K562 (cell line): ENCODE measurements around the gene ACAP2. TPM values are rescaled to one million over a fixed set of nuclear protein-coding genes. Genes with fewer than 3 reads are reported as not detected.

ENCODE experiments used
- BMI1 ChIP-seq: fragments of 150-350 bp; IDR thresholded peaks from 2 replicates; pipeline ENCODE4 v1.6.1; 2014; ENCODE audit warnings: low read length
- COPS2 ChIP-seq: fragments of 450-650 bp; conservative IDR thresholded peaks from 2 replicates; pipeline ENCODE4 v1.6.1; 2016; ENCODE audit warnings: mild to moderate bottlenecking, moderate library complexity
- GTF2F1 ChIP-seq: IDR thresholded peaks from 2 replicates; pipeline ENCODE4 v1.6.1; 2011; ENCODE audit warnings: low read depth, low read length, improper control_type of control experiment
- HDAC6 ChIP-seq: IDR thresholded peaks from 2 replicates; pipeline ENCODE4 v1.6.1; 2012; ENCODE audit warnings: low read depth, mild to moderate bottlenecking, control low read depth, inconsistent platforms, low read length, moderate library complexity
- KDM1A ChIP-seq, 2 experiments: fragments of 450-650 bp; IDR thresholded peaks; 2 replicates each; pipeline ENCODE4 v1.6.1; 2016; ENCODE audit warnings: mild to moderate bottlenecking in 2 of 2
- MAZ ChIP-seq, 2 experiments: fragments of 450-650 bp in 1 of 2; sonication (generic) in 1 of 2; formaldehyde crosslinking; IDR thresholded peaks in 1 of 2; conservative IDR thresholded peaks in 1 of 2; 2 replicates each; pipeline versions ENCODE4 v1.4.0 to v1.5.0; 2020; ENCODE audit warnings: mild to moderate bottlenecking in 1 of 2, missing genetic modification reagents in 1 of 2
- MTA3 ChIP-seq: fragments of 450-650 bp; formaldehyde crosslinking; IDR thresholded peaks from 2 replicates; pipeline ENCODE4 v1.6.1; 2017; ENCODE audit warnings: mild to moderate bottlenecking, borderline replicate concordance
- MTF1 ChIP-seq: fragments of 250-450 bp; sonication (Bioruptor Pico); IDR thresholded peaks from 2 replicates; pipeline ENCODE4 v1.9.0; 2021; ENCODE audit warnings: moderate library complexity, mild to moderate bottlenecking, inconsistent platforms, borderline replicate concordance
- NELFE ChIP-seq: IDR thresholded peaks from 2 replicates; pipeline ENCODE4 v1.6.1; 2011; ENCODE audit warnings: mild to moderate bottlenecking; ENCODE audit not compliant: insufficient read depth, insufficient read length
- NFXL1 ChIP-seq: fragments of 450-650 bp; formaldehyde crosslinking; IDR thresholded peaks from 2 replicates; pipeline ENCODE4 v1.4.0; 2021; ENCODE audit warnings: mild to moderate bottlenecking
- NR2C2 ChIP-seq, 2 experiments: fragments of 200-800 bp in 1 of 2; sonication (Bioruptor generic) in 1 of 2; sonication (generic) in 1 of 2; formaldehyde crosslinking in 1 of 2; IDR thresholded peaks; 2 replicates each; pipeline versions ENCODE4 v1.6.1 to v1.8.0; 2016 to 2022; ENCODE audit warnings: mild to moderate bottlenecking in 1 of 2, missing compliant biosample characterization in 1 of 2, missing genetic modification characterization in 1 of 2, missing genetic modification reagents in 1 of 2
- PHF20 ChIP-seq: fragments of 450-650 bp; IDR thresholded peaks from 2 replicates; pipeline ENCODE4 v1.6.1; 2018; ENCODE audit not compliant: partially characterized antibody
- TAF9B ChIP-seq: fragments of 450-650 bp; IDR thresholded peaks from 2 replicates; pipeline ENCODE4 v1.6.1; 2018; ENCODE audit warnings: mild to moderate bottlenecking; ENCODE audit not compliant: partially characterized antibody
- ZEB2 ChIP-seq: fragments of 450-650 bp; IDR thresholded peaks from 2 replicates; pipeline ENCODE4 v1.6.1; 2016
- ZNF311 ChIP-seq: fragments of 250-450 bp; sonication (Bioruptor Pico); IDR thresholded peaks from 2 replicates; pipeline ENCODE4 v1.4.0; 2020; ENCODE audit warnings: mild to moderate bottlenecking, moderate library complexity
- ZNF445 ChIP-seq: fragments of 250-450 bp; sonication (Bioruptor Pico); IDR thresholded peaks from 2 replicates; pipeline ENCODE4 v1.4.0; 2020; ENCODE audit warnings: low read depth, mild to moderate bottlenecking, moderate library complexity
- ZNF584 ChIP-seq: fragments of 200-800 bp; sonication (Bioruptor generic); IDR thresholded peaks from 2 replicates; pipeline ENCODE4 v1.6.1; 2016; ENCODE audit warnings: low read depth, mild to moderate bottlenecking, missing genetic modification characterization, missing compliant biosample characterization
- polyA plus RNA-seq, 8 experiments: library from polyadenylated mRNA; depleted of rRNA in 4 of 8; stranded (reverse) in 5 of 8; unstranded in 3 of 8; fragments of >200 nt; fragmentation: Nextera tagmentation in 2 of 8; fragmentation: Illumina TruSeq in 1 of 8; extraction: Ambion mirVana in 2 of 8; extraction: Trizol in 1 of 8; gene quantifications; 2 replicates each; pipeline versions ENCODE4 v1.2.1 to v1.2.3, GENCODE V29; 2011 to 2014; ENCODE audit warnings: inconsistent platforms in 1 of 8, missing spikeins in 1 of 8
- total RNA-seq, 7 experiments: library from RNA; depleted of rRNA in 6 of 7; stranded (reverse); fragments of >200 nt in 6 of 7; fragmentation: Illumina TruSeq in 2 of 7; extraction: Trizol in 2 of 7; gene quantifications; 2 replicates each; pipeline versions ENCODE4 v1.2.1 to v1.2.3, GENCODE V29; 2011 to 2021; ENCODE audit warnings: low replicate concordance in 1 of 7
- TF ChIP-seq, protein P1 (sequence below): sonication (generic); formaldehyde crosslinking; IDR thresholded peaks from 2 replicates; pipeline ENCODE4 v1.8.1; 2023; ENCODE audit warnings: mild to moderate bottlenecking, missing genetic modification reagents
- TF ChIP-seq, protein P2 (sequence below), 2 experiments: fragments of 450-650 bp in 1 of 2; IDR thresholded peaks; 2 replicates each; pipeline ENCODE4 v1.6.1; 2011 to 2017; ENCODE audit warnings: low read depth in 2 of 2, antibody characterized with exemption in 1 of 2, borderline replicate concordance in 1 of 2, low read length in 1 of 2, mild to moderate bottlenecking in 1 of 2, mixed read lengths in 1 of 2; ENCODE audit not compliant: control insufficient read depth in 1 of 2
- TF ChIP-seq, protein P3 (sequence below): sonication (generic); formaldehyde crosslinking; IDR thresholded peaks from 2 replicates; pipeline ENCODE4 v1.8.0; 2022; ENCODE audit warnings: mild to moderate bottlenecking, missing genetic modification reagents

Gene ACAP2
- total and polyA plus RNA-seq, 9 of the 15 experiments (the other 6 are each of a cell fraction or from before 2014, with no cell fraction given): 10.6 to 52.7 (median 34.4) TPM

DNA sequence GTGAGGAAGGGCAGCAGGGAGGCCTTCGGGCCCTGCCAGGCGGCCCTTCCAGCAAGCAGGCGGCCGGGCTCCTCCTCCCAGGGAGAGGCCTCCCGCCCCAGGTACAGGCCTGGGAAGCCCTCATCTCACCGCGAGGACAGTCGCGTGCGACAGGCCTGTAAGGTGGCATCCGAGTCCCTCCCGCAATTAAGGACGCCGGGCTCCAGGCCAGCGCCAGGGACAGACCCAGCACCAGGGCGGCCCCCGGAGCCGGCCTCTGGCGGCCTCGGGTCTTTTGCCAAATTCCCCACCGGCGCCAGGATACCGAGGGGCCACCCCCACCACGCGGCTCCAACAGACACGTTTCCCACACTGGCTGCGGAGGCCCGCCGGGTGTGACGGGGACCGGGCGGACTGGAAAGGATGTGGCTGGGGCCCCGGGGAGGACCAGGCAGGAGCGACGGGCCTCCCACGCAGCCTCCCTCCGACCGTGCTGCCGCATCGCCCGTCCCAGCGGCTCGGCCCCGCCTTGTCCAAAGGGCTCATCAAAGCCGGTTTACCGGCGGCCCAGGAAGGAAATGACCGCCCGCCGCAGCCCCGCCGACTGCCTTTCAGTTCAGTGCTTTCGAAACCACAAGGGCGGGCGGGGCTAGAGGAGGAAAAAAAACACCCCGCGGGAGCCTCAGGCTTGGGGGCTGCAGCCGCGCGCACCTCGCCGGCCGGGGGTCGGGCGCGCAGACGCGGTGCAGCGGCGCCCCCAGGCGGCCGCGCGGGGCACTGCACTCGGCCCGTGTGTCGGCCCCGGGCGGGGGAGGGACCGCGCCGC is 183.1 kb downstream of the ACAP2 start (continued):
- TF ChIP-seq NFXL1 (CRISPR knock-in tag) (no peak), PHF20 (no peak), COPS2 (no peak), GTF2F1 (no peak), NR2C2 (CRISPR knock-in tag; IDR thresholded peaks at IDR 0.05) (peak; percentile 46; the same call in 1 of the 2 replicates), NR2C2 (tag; IDR thresholded peaks at IDR 0.05) (no peak), TAF9B (no peak), MAZ (CRISPR knock-in tag; conservative IDR thresholded peaks at IDR 0.05 in 1 of 2, IDR thresholded peaks at IDR 0.05 in 1 of 2) (peak; percentile 93 to 97), NELFE (no peak), ZNF311 (CRISPR knock-in tag) (peak; percentile 55; the same call in 1 of the 2 replicates), BMI1 (no peak), ZNF584 (CRISPR knock-in tag) (peak; percentile 70; the same call in 1 of the 2 replicates), ZEB2 (no peak), ZNF445 (CRISPR knock-in tag) (no peak), MTF1 (CRISPR knock-in tag) (no peak), MTA3 (no peak; the same call in 1 of the 2 replicates), HDAC6 (no peak), KDM1A (IDR thresholded peaks at IDR 0.05) (no peak; a peak in 1 of 4 replicates)
- TF ChIP-seq, protein P1, sequence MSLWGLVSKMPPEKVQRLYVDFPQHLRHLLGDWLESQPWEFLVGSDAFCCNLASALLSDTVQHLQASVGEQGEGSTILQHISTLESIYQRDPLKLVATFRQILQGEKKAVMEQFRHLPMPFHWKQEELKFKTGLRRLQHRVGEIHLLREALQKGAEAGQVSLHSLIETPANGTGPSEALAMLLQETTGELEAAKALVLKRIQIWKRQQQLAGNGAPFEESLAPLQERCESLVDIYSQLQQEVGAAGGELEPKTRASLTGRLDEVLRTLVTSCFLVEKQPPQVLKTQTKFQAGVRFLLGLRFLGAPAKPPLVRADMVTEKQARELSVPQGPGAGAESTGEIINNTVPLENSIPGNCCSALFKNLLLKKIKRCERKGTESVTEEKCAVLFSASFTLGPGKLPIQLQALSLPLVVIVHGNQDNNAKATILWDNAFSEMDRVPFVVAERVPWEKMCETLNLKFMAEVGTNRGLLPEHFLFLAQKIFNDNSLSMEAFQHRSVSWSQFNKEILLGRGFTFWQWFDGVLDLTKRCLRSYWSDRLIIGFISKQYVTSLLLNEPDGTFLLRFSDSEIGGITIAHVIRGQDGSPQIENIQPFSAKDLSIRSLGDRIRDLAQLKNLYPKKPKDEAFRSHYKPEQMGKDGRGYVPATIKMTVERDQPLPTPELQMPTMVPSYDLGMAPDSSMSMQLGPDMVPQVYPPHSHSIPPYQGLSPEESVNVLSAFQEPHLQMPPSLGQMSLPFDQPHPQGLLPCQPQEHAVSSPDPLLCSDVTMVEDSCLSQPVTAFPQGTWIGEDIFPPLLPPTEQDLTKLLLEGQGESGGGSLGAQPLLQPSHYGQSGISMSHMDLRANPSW (CRISPR knock-in tag): no peak
- TF ChIP-seq, protein P2, sequence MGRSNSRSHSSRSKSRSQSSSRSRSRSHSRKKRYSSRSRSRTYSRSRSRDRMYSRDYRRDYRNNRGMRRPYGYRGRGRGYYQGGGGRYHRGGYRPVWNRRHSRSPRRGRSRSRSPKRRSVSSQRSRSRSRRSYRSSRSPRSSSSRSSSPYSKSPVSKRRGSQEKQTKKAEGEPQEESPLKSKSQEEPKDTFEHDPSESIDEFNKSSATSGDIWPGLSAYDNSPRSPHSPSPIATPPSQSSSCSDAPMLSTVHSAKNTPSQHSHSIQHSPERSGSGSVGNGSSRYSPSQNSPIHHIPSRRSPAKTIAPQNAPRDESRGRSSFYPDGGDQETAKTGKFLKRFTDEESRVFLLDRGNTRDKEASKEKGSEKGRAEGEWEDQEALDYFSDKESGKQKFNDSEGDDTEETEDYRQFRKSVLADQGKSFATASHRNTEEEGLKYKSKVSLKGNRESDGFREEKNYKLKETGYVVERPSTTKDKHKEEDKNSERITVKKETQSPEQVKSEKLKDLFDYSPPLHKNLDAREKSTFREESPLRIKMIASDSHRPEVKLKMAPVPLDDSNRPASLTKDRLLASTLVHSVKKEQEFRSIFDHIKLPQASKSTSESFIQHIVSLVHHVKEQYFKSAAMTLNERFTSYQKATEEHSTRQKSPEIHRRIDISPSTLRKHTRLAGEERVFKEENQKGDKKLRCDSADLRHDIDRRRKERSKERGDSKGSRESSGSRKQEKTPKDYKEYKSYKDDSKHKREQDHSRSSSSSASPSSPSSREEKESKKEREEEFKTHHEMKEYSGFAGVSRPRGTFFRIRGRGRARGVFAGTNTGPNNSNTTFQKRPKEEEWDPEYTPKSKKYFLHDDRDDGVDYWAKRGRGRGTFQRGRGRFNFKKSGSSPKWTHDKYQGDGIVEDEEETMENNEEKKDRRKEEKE (IDR thresholded peaks at IDR 0.05; ENCODE audit: borderline replicate concordance in 1 of 2, control insufficient read depth in 1 of 2, low read depth in 2 of 2, low read length in 1 of 2): no peak
- TF ChIP-seq, protein P3, sequence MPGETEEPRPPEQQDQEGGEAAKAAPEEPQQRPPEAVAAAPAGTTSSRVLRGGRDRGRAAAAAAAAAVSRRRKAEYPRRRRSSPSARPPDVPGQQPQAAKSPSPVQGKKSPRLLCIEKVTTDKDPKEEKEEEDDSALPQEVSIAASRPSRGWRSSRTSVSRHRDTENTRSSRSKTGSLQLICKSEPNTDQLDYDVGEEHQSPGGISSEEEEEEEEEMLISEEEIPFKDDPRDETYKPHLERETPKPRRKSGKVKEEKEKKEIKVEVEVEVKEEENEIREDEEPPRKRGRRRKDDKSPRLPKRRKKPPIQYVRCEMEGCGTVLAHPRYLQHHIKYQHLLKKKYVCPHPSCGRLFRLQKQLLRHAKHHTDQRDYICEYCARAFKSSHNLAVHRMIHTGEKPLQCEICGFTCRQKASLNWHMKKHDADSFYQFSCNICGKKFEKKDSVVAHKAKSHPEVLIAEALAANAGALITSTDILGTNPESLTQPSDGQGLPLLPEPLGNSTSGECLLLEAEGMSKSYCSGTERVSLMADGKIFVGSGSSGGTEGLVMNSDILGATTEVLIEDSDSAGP: no peak
